Measurements from ENCODE around the gene ANXA6. TPM values are rescaled to one million over a fixed set of nuclear protein-coding genes. Genes with fewer than 3 reads are reported as not detected.

ANXA6 gene
- total and polyA plus RNA-seq, 4 experiments from 2014 or later = 229 to 342 (median 324) TPM

GRCh38 chr5:151071848-151072629 lies 85.5 kb downstream of the ANXA6 start:
- Mint-ChIP-seq H3K4me1 (peaks cover 65 to 88% (median 74%) of the 10 kb centered on the region in 4 donors), H3K9me3 (peaks cover 0 to 1% (median 0%) of the 10 kb centered on the region in 8 donors), H3K36me3 (peaks cover 26 to 74% of the 10 kb centered on the region in 2 donors), H3K27me3 (no peaks in the 10 kb centered on the region), H3K27ac (peak overlapping the region; percentile 44 to 83 (median 75)), H3K4me3 (peak overlapping the region in 4 of 8 donors; percentile 26 to 50 (median 36))
- ChIA-PET POLR2A (ENCODE audit: partially characterized antibody) (interaction anchor here (0.8 to 4.9 kb wide), 6 partner anchors 9 to 86 kb away, joined by 3 to 35 read pairs (median 4); partner anchors contain the start of gene TNIP1), CTCF (ENCODE audit: partially characterized antibody) (interaction anchor here (0.8 to 5.6 kb wide), 4 partner anchors 20 to 93 kb away, joined by 3 to 54 read pairs (median 12); no protein-coding TSS in a partner anchor)
- intact Hi-C loops (cut with micrococcal nuclease) = no loop called here
- no peak for DNase-seq
- H3K4me3 ChIP-seq (ENCODE audit: low read length in 2 of 2) = no peak overlapping the region
- peaks cover 88% of the 10 kb centered on the region for H3K4me1 ChIP-seq (ENCODE audit: insufficient read depth, low read length)
- no peaks in the 10 kb centered on the region for H3K9me3 ChIP-seq (ENCODE audit: control insufficient read depth in 1 of 2, low read length in 2 of 2)
- peaks cover 22% of the 10 kb centered on the region for H3K36me3 ChIP-seq (ENCODE audit: insufficient read depth, low read length)
- no peak overlapping the region for H3K27ac ChIP-seq (ENCODE audit: low read depth, low read length)
- no peaks in the 10 kb centered on the region for H3K27me3 ChIP-seq (ENCODE audit: insufficient read depth, low read length)

GRCh38 chr5:151071021-151071420 lies 86.6 kb downstream of the ANXA6 start:
- Mint-ChIP-seq H3K27ac (peak overlapping the region in 4 of 7 donors; percentile 32 to 82 (median 55)), H3K36me3 (peaks cover 17 to 74% of the 10 kb centered on the region in 2 donors), H3K4me3 (peak overlapping the region in 1 of 8 donors; percentile 61), H3K9me3 (peaks cover 0 to under 1% (median 0%) of the 10 kb centered on the region in 8 donors), H3K4me1 (peaks cover 62 to 88% (median 74%) of the 10 kb centered on the region in 4 donors), H3K27me3 (no peaks in the 10 kb centered on the region)
- intact Hi-C loops (cut with micrococcal nuclease) = no loop called here
- Histone ChIP-seq H3K4me3 (ENCODE audit: low read length in 2 of 2) (no peak overlapping the region), H3K4me1 (ENCODE audit: insufficient read depth, low read length) (peaks cover 88% of the 10 kb centered on the region), H3K27ac (ENCODE audit: low read depth, low read length) (no peak overlapping the region), H3K27me3 (ENCODE audit: insufficient read depth, low read length) (no peaks in the 10 kb centered on the region), H3K36me3 (ENCODE audit: insufficient read depth, low read length) (peaks cover 23% of the 10 kb centered on the region), H3K9me3 (ENCODE audit: control insufficient read depth in 1 of 2, low read length in 2 of 2) (no peaks in the 10 kb centered on the region)
- POLR2A ChIA-PET (ENCODE audit: partially characterized antibody) = interaction anchor here (0.8 to 4.9 kb wide), 4 partner anchors 10 to 23 kb away, joined by 3 to 35 read pairs (median 4); partner anchors contain the start of gene TNIP1
- no peak for DNase-seq
- CTCF ChIA-PET (ENCODE audit: partially characterized antibody) = interaction anchor here (1.1 to 5.6 kb wide), 5 partner anchors 19 to 93 kb away, joined by 3 to 54 read pairs (median 9); no protein-coding TSS in a partner anchor

- POLR2A ChIA-PET (ENCODE audit: partially characterized antibody) = interaction anchor here (4.9 kb wide), 1 partner anchor 11 kb away, joined by 35 read pairs; the partner anchor contains the start of gene TNIP1
- H3K9me3 Mint-ChIP-seq = no peaks in the 10 kb centered on the region
- CTCF ChIA-PET (ENCODE audit: partially characterized antibody) = interaction anchor here (0.7 to 5.6 kb wide), 6 partner anchors 19 to 94 kb away, joined by 3 to 54 read pairs (median 7); no protein-coding TSS in a partner anchor
- peaks cover 63 to 88% (median 73%) of the 10 kb centered on the region in 4 donors for H3K4me1 Mint-ChIP-seq
- Histone ChIP-seq H3K4me3 (ENCODE audit: low read length in 2 of 2) (no peak overlapping the region), H3K27me3 (ENCODE audit: insufficient read depth, low read length) (no peaks in the 10 kb centered on the region), H3K4me1 (ENCODE audit: insufficient read depth, low read length) (peaks cover 86% of the 10 kb centered on the region), H3K27ac (ENCODE audit: low read depth, low read length) (peak overlapping the region; percentile 24), H3K9me3 (ENCODE audit: control insufficient read depth in 1 of 2, low read length in 2 of 2) (no peaks in the 10 kb centered on the region), H3K36me3 (ENCODE audit: insufficient read depth, low read length) (peaks cover 23% of the 10 kb centered on the region)
- H3K27me3 Mint-ChIP-seq = no peaks in the 10 kb centered on the region
- no peak for DNase-seq
- H3K36me3 Mint-ChIP-seq = peaks cover 15 to 76% of the 10 kb centered on the region in 2 donors
- H3K4me3 Mint-ChIP-seq = peak overlapping the region in 2 of 8 donors; percentile 57 to 61
- intact Hi-C loops (cut with micrococcal nuclease) = no loop called here
- H3K27ac Mint-ChIP-seq = peak overlapping the region; percentile 11 to 85 (median 70)
These were observed 87.1 kb downstream of the ANXA6 start for GRCh38 chr5:151070449-151070848.

- Mint-ChIP-seq H3K36me3 (peaks cover 11 to 76% of the 10 kb centered on the region in 2 donors), H3K4me1 (peaks cover 60 to 86% (median 74%) of the 10 kb centered on the region in 4 donors), H3K27me3 (no peaks in the 10 kb centered on the region), H3K9me3 (no peaks in the 10 kb centered on the region), H3K4me3 (peak overlapping the region in 7 of 8 donors; percentile 12 to 61 (median 52)), H3K27ac (peak overlapping the region; percentile 25 to 87 (median 81))
- no peak overlapping the region for H3K4me3 ChIP-seq (ENCODE audit: low read length in 2 of 2)
- H3K36me3 ChIP-seq (ENCODE audit: insufficient read depth, low read length) = peaks cover 31% of the 10 kb centered on the region
- H3K27me3 ChIP-seq (ENCODE audit: insufficient read depth, low read length) = no peaks in the 10 kb centered on the region
- peaks cover 85% of the 10 kb centered on the region for H3K4me1 ChIP-seq (ENCODE audit: insufficient read depth, low read length)
- no peaks in the 10 kb centered on the region for H3K9me3 ChIP-seq (ENCODE audit: control insufficient read depth in 1 of 2, low read length in 2 of 2)
- DNase-seq = peak in 1 of 5 donors; percentile 10
- CTCF ChIA-PET (ENCODE audit: partially characterized antibody) = interaction anchor here (1.0 to 5.6 kb wide), 7 partner anchors 10 to 47 kb away, joined by 3 to 54 read pairs (median 7); no protein-coding TSS in a partner anchor
- POLR2A ChIA-PET (ENCODE audit: partially characterized antibody) = interaction anchor here (0.9 to 1.2 kb wide), 4 partner anchors 12 to 47 kb away, joined by 3 to 4 read pairs (median 4); partner anchors contain the start of gene TNIP1
- intact Hi-C loops (cut with micrococcal nuclease) = loop anchor here (10.0 kb wide), 1 partner anchor 156 kb away; the partner anchor contains the start of gene CCDC69
- H3K27ac ChIP-seq (ENCODE audit: low read depth, low read length) = peak overlapping the region; percentile 29
These were observed 89.0 kb downstream of the ANXA6 start for GRCh38 chr5:151068433-151069197.

- Histone ChIP-seq H3K4me3 (ENCODE audit: low read length in 2 of 2) (no peak overlapping the region), H3K27me3 (ENCODE audit: insufficient read depth, low read length) (no peaks in the 10 kb centered on the region), H3K4me1 (ENCODE audit: insufficient read depth, low read length) (peaks cover 80% of the 10 kb centered on the region), H3K9me3 (ENCODE audit: control insufficient read depth in 1 of 2, low read length in 2 of 2) (no peaks in the 10 kb centered on the region), H3K36me3 (ENCODE audit: insufficient read depth, low read length) (peaks cover 35% of the 10 kb centered on the region), H3K27ac (ENCODE audit: low read depth, low read length) (no peak overlapping the region)
- DNase-seq = no peak
- ChIA-PET POLR2A (ENCODE audit: partially characterized antibody) (interaction anchor here (0.9 to 1.1 kb wide), 2 partner anchors 13 to 16 kb away, joined by 3 to 4 read pairs; partner anchors contain the start of gene TNIP1), CTCF (ENCODE audit: partially characterized antibody) (interaction anchor here (1.1 to 5.6 kb wide), 4 partner anchors 11 to 48 kb away, joined by 4 to 54 read pairs (median 6); no protein-coding TSS in a partner anchor)
- intact Hi-C loops (cut with micrococcal nuclease) = loop anchor here (10.0 kb wide), 1 partner anchor 157 kb away; the partner anchor contains the start of gene CCDC69
- Mint-ChIP-seq H3K4me1 (peaks cover 61 to 88% (median 77%) of the 10 kb centered on the region in 4 donors), H3K36me3 (peaks cover 16 to 79% of the 10 kb centered on the region in 2 donors), H3K9me3 (no peaks in the 10 kb centered on the region), H3K27ac (peak overlapping the region; percentile 50 to 87 (median 82)), H3K27me3 (no peaks in the 10 kb centered on the region), H3K4me3 (peak overlapping the region in 5 of 8 donors; percentile 12 to 52 (median 46))
These were observed 89.7 kb downstream of the ANXA6 start for GRCh38 chr5:151067632-151068432.

- Histone ChIP-seq H3K36me3 (ENCODE audit: insufficient read depth, low read length) (peaks cover 43% of the 10 kb centered on the region), H3K4me1 (ENCODE audit: insufficient read depth, low read length) (peaks cover 71% of the 10 kb centered on the region), H3K27me3 (ENCODE audit: insufficient read depth, low read length) (no peaks in the 10 kb centered on the region), H3K27ac (ENCODE audit: low read depth, low read length) (no peak overlapping the region), H3K4me3 (ENCODE audit: low read length in 2 of 2) (no peak overlapping the region), H3K9me3 (ENCODE audit: control insufficient read depth in 1 of 2, low read length in 2 of 2) (no peaks in the 10 kb centered on the region)
- peak overlapping the region in 6 of 7 donors; percentile 50 to 82 (median 74) for H3K27ac Mint-ChIP-seq
- H3K27me3 Mint-ChIP-seq = no peaks in the 10 kb centered on the region
- CTCF ChIA-PET (ENCODE audit: partially characterized antibody) = interaction anchor here (2.4 to 5.6 kb wide), 2 partner anchors 15 to 49 kb away, joined by 13 to 54 read pairs; no protein-coding TSS in a partner anchor
- H3K4me1 Mint-ChIP-seq = peaks cover 55 to 79% (median 70%) of the 10 kb centered on the region in 4 donors
- peak overlapping the region in 3 of 8 donors; percentile 33 to 41 (median 35) for H3K4me3 Mint-ChIP-seq
- POLR2A ChIA-PET (ENCODE audit: partially characterized antibody) = no interaction called here
- H3K36me3 Mint-ChIP-seq = peaks cover 19 to 82% of the 10 kb centered on the region in 2 donors
- DNase-seq = no peak
- intact Hi-C loops (cut with micrococcal nuclease) = loop anchor here (10.0 kb wide), 1 partner anchor 158 kb away; the partner anchor contains the start of gene CCDC69
- no peaks in the 10 kb centered on the region for H3K9me3 Mint-ChIP-seq
These were observed 90.7 kb downstream of the ANXA6 start for GRCh38 chr5:151066920-151067319.
